ENCODE results near the gene CDK13.

DNA sequence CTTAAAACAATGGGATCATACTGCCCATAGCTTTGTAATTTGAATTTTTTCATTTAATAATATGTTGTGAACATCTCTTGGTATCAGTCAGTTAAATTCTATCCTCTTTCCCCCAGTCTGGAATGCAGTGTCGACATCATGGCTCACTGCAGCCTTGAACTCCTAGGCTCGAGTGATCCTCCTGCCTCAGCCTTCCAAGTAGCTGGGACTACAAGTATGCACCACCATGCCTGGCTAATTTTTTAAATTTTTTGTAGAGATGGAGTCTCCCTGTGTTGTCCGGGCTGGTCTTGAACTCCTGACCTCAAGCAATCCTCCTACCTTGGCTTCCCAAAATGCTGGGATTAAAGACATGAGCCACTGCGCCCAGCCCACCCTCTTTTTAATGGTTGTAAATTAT lies 149.8 kb downstream of the CDK13 start:
- TF ChIP-seq POLR2A (IDR thresholded peaks at IDR 0.05; ENCODE audit: low read length) (no peak), GATA1 (IDR thresholded peaks at IDR 0.05; ENCODE audit: low read depth, low read length) (no peak)
